ENCODE results near the gene SETD3.
A peak's percentile ranks its signal among the peaks of the same experiment; 100 is the strongest.

The SETD3 gene

DNA sequence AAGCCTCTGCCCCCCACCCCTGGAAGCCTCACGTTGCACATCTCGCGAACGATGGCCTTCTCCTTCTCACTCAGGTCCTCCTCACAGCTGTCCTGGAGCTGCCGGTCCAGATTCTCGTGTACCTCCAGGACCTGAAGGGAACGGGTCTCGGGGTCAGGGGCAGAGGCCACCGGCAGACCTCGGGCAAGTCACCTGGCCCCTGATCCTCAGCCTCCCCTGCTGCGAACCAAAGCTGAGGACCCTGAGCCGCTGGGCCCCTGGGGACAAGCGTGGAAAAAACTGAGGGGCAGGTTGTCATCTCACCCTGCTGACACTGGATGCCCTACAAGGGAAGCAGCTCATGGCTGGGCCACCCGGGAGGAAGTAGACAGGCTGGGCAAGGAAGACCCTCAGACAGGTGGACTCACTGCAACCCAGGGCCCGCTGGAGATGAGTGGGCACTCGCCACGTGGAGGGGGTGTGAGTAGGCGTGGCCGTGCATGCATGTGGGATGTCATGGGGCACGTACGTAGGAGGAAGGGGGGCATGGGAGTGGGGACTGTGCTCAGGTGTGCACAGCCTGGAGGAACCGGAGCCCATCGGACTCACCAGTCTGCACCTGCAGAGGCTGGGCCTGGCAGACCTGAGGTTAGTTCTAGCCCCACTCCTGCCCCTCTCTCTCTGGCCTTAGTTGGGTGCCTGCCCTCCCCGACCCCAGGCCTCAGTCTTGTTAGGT lies 35.7 kb upstream of the SETD3 start:
- DNase-seq, result no peak

DNA sequence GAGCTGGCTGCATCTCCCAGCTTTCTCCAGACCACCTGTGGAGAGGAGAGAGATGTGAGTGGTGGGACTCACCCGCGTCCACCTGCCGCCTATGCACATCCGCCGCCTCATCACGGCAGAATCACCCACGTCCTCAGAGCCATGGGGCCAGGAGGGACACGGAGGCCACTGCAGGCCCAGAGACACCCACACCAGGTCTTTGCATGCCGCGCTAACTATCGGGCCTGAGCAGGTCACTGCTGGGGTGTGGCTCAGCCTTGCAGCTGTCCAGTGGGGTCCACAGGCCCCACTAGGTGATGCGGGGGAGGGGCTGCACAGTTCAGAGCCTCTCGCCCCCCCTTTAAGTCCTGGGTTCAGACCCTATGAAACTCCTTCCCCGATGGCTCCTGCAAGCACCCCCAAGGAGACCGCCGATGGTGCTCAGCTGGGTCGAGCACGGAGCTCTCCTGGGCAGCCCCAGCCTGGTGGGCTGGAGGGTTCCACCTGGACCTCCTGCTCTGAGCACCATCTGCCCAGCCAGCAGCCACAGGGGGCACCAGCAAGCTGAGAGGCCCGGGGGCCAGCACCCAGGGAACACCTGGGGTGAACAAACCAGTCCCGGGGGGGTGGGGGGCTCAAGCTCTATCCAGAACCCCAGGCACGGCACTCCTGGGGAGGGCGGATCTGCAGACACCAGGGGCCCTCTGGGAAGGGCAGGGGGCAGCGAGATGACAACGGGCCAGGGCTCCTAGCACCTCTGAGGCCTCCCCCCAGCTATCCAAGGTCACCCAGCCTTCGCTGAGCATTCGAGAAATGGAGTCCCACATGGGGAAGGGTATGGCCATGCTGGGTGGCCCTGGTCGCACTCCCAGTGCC lies 34.9 kb upstream of the SETD3 start:
- DNase-seq, result no peak

DNA sequence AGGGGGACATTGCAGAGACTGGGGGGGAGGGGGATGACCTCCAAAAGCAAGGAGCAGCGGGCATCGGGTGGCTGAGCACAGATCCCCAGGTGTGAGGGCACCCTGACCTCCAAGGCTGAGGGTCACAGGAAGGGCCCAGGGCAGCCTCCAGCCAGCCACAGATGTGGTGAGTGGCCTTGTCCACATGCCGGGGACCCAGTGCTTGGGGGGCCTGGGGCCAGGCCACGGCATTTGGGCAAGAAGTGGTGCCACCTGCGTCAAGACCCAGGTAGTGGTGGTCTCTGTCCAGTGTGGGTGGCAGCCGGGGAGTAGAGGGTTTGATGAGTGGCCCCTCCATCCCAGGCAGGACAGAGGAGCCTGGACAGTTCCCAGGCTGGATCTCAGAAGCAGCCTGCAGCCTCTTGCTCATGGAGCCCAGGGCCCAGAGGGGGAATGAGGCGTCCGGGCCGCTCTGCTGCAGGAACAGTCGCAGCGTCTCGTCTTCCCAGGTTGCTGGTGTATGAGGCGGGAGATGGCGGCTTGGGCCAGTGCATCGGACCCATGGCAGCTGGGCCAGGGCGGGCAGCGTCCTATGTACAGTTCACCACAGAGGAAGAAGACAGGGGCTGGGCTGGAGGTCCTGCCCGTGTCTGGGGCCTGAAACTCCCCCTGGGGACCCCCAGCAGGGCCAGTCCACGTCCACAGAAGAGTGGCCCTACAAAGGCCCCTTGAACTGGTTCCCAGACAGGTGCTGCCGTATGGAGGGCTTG lies 34.1 kb upstream of the SETD3 start:
- no peak for DNase-seq

DNA sequence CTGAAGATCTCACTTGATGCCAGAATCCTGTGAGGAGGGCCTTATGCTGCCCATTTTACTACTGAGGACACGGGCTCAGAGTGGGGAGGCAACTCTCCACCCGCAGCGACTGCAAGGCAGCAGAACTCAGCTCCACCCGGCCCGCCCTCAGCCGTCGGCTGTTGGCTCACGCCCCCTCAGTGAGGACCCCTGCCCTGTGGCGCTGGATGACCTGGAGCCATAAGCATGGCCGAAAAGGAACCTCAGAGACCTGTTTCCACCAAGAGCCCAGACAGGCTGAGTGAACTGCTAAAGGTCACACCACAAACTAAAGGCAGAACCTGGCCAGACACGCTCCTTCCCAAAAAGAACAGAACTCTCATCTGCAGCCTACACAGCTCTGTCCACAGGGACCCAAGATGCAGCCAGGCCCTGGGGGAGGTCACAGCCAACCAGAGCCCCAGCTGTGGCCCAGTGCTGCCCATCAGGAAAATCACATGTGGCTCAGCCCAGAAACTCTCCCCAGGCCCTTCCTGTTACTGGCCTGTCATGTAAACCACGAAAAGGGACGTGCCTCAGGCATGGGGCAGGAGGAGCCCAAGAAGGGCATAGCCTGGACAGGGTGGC lies 33.4 kb upstream of the SETD3 start:
- no peak for DNase-seq

DNA sequence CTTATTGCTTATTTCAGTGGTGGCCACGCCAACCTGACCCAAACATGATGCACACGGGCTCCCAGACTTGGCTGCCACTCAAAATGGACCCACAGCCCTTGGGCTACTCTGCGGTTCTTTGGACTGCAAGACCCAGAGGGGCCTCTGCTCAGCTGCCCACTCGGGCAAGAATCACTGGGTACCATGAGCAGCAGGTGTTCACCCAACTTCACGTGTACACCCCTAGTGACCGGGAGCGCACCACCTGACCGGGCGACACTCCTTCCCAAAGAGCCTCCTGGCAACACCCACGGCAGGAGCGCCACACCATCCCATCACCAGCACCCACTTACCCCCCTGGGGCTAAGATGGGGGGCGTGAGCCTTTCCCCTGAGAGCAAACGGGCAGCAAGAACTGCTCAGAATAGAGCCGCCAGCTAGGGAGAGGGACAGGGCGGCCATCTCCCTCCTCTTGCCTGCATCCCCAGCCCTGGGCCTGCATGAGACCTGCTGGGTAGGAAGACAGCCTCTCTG lies 32.6 kb upstream of the SETD3 start:
- no peak for DNase-seq

DNA sequence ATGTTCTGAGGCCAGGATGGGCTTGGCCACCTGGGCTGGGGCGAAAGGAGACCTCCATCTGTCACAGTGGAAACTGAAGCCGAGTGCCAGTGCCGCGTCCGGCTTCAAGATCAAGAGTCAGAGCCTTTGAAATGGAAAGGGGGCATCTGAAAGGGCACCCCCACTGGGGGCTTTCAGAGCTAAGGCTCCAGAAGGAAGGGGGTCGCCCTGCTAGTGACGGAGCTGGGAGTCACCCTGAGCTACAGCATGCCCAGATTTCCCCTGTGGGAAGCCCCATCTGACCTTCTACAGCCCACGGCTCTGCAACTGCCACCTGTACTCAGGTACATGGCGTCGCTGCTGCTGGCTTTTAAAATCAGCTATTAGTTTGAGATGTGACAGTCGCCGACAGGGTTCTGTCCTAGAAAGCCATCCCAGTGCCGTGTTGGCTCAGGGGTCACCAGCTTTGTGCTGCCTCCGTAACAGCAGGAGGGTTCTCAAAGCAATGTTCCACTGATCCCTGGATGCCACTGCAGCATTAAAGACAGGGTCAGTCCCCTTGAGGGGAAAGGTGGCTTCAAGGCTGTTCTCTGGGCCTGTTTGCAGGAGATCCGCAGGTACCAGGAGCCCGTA lies 32.0 kb upstream of the SETD3 start:
- DNase-seq, result no peak

DNA sequence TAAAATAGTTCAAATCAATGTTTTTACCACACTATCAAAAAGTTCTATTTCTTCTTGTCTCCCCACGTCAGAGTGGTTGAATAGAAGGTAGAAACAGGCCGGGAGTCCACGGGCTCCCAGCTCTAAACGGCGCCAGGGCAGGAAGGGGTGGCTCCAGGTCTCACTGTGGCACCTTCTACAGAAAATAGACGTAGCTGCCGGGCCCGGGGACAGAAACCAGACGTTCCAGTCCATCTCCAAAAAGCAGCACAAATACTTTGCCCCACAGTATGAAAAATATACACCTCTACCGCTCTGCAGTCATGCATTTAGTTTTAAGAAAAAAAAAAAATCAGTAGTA lies 31.4 kb upstream of the SETD3 start:
- no peak for DNase-seq

DNA sequence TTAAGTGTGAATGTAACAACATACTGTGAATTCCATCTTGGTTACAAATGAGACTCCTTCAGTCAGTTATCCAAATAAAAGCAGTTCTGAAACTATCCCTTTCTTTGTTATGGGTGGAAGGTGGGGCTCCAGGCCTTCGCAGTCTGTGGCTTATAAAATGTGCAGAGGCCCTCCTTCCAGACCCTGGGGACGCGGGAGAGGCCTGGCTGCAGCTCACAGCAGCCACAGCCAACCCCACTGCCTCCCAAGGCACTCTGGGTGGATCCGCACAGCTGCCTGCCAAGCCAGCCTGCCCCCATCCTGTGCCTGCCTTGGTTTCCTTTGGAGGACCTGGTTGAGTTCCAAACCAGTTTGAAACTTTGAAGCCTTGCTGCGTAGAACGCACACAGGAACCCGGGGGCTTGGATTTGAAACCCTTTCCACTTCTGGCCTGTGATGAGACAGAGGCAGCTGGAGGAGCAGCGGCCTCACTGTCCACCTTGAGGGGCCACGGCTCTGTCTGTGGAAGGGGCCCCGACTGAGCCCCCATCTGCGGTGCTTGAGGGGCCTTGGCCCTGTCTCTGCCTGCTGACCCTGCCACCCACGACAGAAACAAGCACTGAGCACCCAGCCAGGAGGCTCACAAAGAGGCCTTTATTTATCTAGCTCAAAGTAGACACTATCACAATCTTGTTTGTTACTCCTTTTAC lies 30.9 kb upstream of the SETD3 start:
- DNase-seq, result no peak

DNA sequence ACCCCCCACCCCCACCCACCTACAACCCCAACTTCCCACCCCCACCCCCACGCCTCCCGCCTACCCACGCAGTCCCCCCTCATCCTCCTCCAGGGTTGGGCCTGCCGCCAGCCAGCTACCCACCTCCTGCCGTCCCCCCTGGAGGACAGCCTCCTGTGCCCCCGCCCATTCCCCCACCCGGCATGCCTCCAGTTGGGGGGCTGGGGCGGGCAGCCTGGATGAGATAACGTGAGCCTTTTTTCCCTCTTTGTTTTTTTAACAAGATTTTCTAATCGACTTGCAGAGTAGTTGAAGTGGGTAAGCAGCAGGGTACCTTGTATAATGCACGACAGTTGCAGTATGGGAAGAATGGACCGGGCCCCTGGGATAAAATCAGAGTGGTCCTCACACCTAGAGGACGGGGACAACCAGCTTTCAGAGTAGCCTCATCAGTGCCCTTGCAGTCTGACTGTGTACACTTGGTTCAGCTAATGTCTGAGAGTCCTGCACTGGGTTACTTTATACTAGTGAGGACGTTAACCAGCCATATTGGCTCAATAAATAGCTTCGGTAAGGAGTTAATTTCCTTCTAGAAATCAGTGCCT lies 30.0 kb upstream of the SETD3 start:
- no peak for DNase-seq

DNA sequence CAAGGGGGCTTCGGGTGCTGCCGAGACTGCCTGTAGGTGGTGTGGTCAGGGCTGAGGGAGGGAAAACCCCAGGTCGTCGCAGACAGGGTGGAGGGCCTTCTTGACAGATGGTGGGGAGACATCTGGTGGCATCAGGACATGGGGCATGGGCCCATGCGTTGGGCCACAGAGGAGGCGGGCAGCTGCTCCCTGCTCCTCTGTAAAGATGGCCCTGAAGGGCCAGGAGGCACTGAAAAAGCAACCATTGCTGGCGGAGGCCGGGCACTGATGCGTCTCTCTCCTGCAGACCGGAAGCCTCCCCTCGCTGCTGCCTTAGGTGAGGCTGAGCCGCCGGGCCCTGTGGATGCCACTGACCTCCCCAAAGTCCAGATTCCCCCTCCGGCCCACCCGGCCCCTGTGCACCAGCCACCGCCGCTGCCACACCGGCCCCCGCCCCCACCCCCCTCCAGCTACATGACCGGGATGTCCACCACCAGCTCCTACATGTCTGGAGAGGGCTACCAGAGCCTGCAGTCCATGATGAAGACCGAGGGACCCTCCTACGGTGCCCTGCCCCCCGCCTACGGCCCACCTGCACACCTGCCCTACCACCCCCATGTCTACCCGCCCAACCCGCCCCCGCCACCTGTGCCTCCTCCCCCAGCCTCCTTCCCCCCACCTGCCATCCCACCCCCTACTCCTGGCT lies 29.4 kb upstream of the SETD3 start:
- DNase-seq, result peak; percentile 18

DNA sequence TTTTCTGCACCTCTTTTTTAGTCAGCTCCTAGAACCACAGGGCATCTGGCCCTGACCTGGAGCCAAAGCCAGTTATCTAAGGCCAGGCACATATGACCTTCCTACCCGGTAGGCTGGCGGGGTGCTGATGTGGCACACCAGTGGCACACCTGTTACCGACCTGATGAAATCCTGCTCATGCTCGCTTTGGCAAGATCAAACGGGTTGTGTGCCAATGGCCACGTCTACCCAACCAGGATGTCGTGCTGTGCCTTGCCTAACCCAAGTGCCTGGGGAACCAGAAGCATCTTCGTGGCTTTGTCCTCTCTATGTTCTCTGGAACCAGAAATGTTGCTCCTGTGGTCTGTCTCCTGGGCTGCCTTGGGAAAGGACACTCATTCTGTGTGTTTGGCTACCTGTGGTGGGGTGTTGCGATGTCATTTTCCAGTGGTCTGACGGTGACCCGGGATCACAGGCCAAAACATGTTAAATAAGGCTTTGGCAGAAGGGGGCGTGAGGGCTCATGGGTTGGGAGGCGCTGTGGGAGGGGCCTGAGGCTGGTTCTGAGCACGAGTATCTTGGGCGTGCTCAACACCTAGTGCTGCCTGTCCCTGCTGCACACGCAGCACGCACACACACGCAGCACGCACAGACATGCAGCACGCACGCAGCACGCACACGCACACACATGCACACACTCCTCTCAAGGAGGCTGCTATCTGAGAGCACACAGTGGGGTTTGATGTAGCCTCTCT lies 28.4 kb upstream of the SETD3 start:
- DNase-seq, result peak; percentile 12

DNA sequence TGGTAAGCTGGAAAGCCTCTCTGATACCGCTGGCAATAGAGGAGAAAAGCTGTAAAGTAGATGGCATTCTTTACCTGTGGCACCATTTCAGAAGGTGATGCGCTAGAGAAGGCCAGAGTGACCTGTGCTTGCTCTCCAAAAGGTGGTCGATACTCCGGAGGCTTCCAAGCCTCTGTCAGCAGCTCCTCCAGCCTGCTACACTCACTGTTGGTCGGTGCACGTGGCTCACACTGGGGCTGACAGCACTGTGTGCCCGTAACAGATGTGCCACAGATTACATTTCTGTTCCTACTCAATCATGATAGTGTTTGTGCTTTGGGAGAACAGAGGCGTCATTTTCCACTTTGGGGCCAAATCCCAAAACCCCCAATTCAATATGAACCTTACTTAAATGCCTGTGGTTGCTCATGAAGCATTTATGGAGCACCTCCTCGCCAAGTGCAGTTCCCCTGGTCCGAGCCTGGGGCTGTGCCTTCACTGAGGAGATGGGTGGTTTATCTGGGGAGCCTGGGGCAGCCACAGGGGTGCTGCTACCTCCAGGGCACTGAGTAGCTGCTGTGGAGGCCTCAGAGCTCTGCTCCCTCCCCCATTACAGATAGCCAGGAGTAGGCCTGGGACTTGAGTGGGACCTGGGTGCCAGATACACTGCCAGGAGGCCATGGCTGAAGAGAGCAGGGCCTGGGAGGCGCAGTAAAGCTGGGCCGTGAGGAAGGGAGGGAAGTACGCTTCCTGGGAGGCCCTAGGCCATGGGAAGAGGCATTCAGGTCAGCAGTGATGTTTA lies 27.4 kb upstream of the SETD3 start:
- DNase-seq, result no peak

DNA sequence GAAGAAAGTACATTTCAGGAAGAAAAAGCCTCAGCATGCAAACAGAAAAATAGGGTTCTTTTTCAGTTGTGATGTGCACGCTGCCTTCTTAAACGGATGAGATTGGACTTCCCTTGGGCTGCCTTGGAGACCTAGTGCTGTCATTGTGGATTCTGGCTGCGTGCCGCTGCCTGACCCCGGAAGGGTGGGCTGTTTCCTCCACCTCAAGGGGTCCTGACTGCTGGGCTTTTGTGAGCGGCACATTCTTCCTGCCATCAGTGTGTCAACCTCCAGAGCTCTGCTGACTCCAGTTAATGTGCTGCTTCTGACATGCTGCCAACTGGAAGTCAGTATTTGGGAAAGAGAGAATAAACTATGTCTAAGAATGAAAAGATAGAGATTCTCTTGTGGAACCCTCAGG lies 25.6 kb upstream of the SETD3 start:
- no peak for DNase-seq

DNA sequence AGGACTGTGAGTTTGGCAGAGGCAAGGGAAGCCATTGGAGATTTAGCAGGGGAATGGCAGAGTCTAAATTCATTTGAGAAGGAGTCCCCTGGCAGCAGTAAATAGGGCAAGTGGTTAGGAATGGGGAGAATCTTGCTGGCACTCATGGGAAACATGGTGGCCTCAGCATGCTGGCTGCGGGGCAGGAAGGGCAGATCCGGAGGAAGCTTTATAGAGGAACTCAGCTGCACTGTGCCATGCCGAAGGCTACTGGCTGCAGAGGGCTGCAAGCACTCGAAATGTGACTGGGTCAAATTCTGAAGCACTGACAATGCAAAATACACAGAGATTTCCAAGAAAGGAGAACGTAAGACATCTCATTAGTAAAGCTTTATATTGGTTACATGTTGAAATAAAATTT lies 24.4 kb upstream of the SETD3 start:
- DNase-seq, result no peak

DNA sequence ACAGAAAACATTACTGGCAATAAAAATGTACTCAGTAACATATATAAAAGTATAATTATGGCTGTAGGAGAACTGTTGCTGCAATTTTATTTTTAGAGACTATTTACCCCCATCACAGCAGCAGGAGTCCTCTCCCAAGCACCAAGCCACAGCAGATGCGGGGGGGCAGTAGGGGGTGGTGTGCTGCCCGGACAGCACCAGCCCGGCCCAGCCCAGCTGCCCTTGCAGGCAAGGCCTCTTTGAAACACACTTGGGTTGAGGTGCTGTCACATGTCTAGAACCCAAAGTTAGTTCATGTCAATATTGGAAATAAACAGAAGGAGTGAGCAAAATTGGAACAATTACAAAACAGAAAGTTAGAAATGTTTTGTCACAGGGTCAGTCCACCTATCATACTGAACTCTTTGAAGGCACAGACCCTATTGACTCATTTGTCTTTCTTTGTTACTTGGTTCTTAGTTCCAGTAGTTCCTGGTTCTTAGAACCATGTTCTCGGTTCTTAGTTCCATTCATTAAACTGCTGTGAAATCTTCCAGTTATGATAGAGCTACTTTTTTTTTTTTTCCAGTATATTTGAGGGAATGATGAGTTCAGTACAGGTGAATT lies 23.3 kb upstream of the SETD3 start:
- DNase-seq, result no peak

DNA sequence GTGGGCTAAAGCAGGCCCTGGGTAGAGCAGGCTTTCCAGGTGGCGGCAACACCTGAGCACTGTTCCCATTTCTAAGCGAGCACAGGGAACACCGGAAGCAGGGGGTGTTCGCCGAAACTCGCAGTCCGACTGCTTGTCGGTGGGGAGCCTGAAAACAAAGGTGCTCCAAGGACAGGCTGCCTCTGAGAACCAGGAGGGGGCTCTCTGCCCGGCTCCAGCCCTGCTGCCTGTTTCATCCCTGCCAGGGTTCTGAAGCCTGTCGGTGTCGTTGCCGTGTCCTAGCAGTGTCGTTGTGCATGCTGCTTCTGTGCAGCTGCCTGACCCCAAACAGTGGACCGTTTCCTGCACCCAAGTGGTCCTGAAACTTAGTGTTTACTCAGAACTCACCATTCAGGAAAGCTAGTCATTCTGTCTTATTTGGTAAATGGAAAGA lies 22.3 kb upstream of the SETD3 start:
- no peak for DNase-seq

DNA sequence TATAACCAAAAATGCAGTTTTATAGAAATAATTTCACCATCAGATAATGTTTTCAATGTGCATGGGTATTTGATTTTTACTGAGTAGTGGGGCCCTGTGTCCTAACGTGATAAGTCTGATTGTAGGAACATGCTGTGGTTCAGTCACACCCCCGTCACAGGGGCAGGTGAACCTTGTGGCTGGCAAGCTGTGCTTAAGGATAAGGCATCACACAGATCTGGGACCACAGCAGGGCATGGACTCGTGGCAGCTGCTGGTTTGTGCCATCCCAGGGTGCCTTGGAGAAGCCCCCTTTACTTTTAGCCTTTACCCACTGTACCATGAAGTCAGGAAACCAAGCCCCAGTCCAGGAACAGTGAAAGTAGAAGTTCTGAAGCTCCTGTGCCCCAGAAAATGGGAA lies 17.2 kb upstream of the SETD3 start:
- DNase-seq, result no peak

DNA sequence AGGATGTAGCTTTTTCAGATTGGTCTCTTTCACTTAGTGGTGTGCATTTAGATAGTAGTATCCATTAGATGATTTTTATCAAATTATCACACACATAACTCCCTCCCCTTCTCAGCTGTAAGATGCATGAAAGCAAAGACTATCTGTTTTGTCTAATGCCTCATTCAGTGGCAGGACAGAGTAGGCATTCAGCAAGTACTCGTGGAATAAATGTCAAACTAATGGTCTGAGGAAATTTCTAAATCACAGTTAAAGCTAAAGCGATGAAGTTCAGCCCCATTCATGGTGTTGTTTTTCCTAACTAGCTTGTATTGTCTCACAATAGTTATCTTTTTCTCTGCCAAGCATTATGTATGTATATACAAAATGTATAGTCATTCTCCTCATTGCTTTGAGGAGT lies 16.7 kb upstream of the SETD3 start:
- DNase-seq, result no peak

DNA sequence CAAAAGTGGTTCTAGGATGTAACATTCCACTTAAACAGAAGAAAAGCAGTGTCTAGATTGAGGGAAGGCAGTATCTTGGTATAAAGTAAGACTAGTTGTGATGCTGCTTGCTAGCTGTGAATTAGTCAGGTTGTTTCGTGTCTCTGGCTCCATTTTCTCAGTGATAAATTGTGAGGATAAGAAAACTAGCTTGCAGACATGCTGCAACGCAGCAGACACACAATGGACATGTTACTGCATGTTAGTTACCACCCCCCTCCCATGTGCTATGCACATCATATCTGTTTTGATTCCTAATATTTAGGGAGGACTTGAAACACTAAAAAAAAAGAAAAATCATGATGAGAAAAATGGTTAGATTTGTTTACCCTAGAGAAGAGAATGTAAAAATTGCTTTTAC lies 3.4 kb upstream of the SETD3 start:
- no peak for DNase-seq
